Left ventricle myocardium inferior (tissue), 1 donor: ENCODE data around the gene USE1. TPM values are rescaled to one million over a fixed set of nuclear protein-coding genes. Genes with fewer than 3 reads are reported as not detected.
A peak's percentile ranks its signal among the peaks of the same experiment; 100 is the strongest.

Source experiments
- DNase-seq: peaks from one replicate; pipeline ENCODE4 v3.0.0-alpha.2; 2020
- H3K27ac ChIP-seq: fragments of 200-600 bp; replicated peaks from 2 replicates; pipeline ENCODE4 v1.8.0; 2021
- H3K27me3 ChIP-seq: fragments of 200-600 bp; 2 replicates; pipeline ENCODE4 v1.8.0; 2021; ENCODE audit warnings: low read depth
- H3K36me3 ChIP-seq: fragments of 200-600 bp; 2 replicates; pipeline ENCODE4 v1.8.0; 2021
- H3K4me1 ChIP-seq: fragments of 200-600 bp; 2 replicates; pipeline ENCODE4 v1.8.0; 2021
- H3K4me3 ChIP-seq: fragments of 200-600 bp; 2 replicates; pipeline ENCODE4 v1.8.0; 2021; ENCODE audit warnings: mild to moderate bottlenecking, moderate library complexity
- H3K9me3 ChIP-seq: fragments of 200-600 bp; replicated peaks from 2 replicates; pipeline ENCODE4 v1.8.0; 2021
- CTCF ChIP-seq: fragments of 200-600 bp; IDR thresholded peaks from 2 replicates; pipeline ENCODE4 v1.8.0; 2021; ENCODE audit warnings: antibody characterized with exemption, mild to moderate bottlenecking, borderline replicate concordance
- intact Hi-C: fragments of 100-400 bp; cut with micrococcal nuclease; formaldehyde crosslinking; loops from one replicate; pipeline ENCODE4 v1.11.0; 2022
- long read RNA-seq: library from polyadenylated mRNA; unstranded; transcript quantifications from one replicate; pipeline ENCODE4 v2.0.0, GENCODE V29; 2021
- total RNA-seq: library from RNA; stranded (reverse); fragmentation: NEBNext Ultra II Directional; extraction: Animal tissue kit (Norgen Biotek cat#: 25700); gene quantifications from one replicate; pipeline ENCODE4 v1.2.1, GENCODE V29; 2021
- donor health status: DM: no; HTN: yes; CAD: no; lungs with severe emphysema.

Gene USE1
- total RNA-seq: 27.5 TPM
- long read RNA-seq, partial matches to known transcripts: 0 of 1 reads
- long read RNA-seq, other reads (novel, unspliced or antisense): 1 of 1 reads

GRCh38 chr19:17215127-17215971 lies at the start of gene USE1:
Gene USE1, plus strand, starts transcription at chr19:17215357. Its CDS starts 49 bp downstream, at chr19:17215406.
- no peaks in the 10 kb centered on the region for H3K27me3 ChIP-seq
- H3K9me3 ChIP-seq: no peaks in the 10 kb centered on the region
- no peak for TF ChIP-seq CTCF
- peak; percentile 91 for DNase-seq
- peak within 1 kb of the TSS; percentile 74 for H3K4me3 ChIP-seq
- H3K27ac ChIP-seq: peak within 1 kb of the TSS; percentile 95
- peaks cover 66% of the 10 kb centered on the region for H3K36me3 ChIP-seq
- intact Hi-C loops: no loop called here
- H3K4me1 ChIP-seq: peaks cover 21% of the 10 kb centered on the region

- no peak for DNase-seq
- H3K4me1 ChIP-seq: no peaks in the 10 kb centered on the region
- peaks cover 5% of the 10 kb centered on the region for H3K9me3 ChIP-seq
- no peak overlapping the region for H3K27ac ChIP-seq
- peaks cover 91% of the 10 kb centered on the region for H3K36me3 ChIP-seq
- intact Hi-C loops: no loop called here
- TF ChIP-seq CTCF: no peak
- H3K4me3 ChIP-seq: no peak overlapping the region
- no peaks in the 10 kb centered on the region for H3K27me3 ChIP-seq
These were observed 49.4 kb upstream of the USE1 start for GRCh38 chr19:17165715-17166114.

GRCh38 chr19:17170538-17171297 lies 44.4 kb upstream of the USE1 start:
- Histone ChIP-seq H3K27ac (no peak overlapping the region), H3K9me3 (no peaks in the 10 kb centered on the region), H3K4me3 (no peak overlapping the region), H3K27me3 (no peaks in the 10 kb centered on the region), H3K36me3 (peaks cover 90% of the 10 kb centered on the region), H3K4me1 (no peaks in the 10 kb centered on the region)
- no peak for TF ChIP-seq CTCF
- intact Hi-C loops: no loop called here
- DNase-seq: no peak

- DNase-seq: no peak
- TF ChIP-seq CTCF: no peak
- no peaks in the 10 kb centered on the region for H3K27me3 ChIP-seq
- no peak overlapping the region for H3K4me3 ChIP-seq
- H3K27ac ChIP-seq: no peak overlapping the region
- H3K9me3 ChIP-seq: no peaks in the 10 kb centered on the region
- peaks cover 90% of the 10 kb centered on the region for H3K36me3 ChIP-seq
- H3K4me1 ChIP-seq: no peaks in the 10 kb centered on the region
- intact Hi-C loops: no loop called here
These were observed 43.3 kb upstream of the USE1 start for GRCh38 chr19:17171874-17172273.

- no peaks in the 10 kb centered on the region for H3K27me3 ChIP-seq
- no peaks in the 10 kb centered on the region for H3K4me1 ChIP-seq
- no peaks in the 10 kb centered on the region for H3K9me3 ChIP-seq
- DNase-seq: no peak
- intact Hi-C loops: no loop called here
- H3K4me3 ChIP-seq: no peak overlapping the region
- H3K36me3 ChIP-seq: peaks cover 94% of the 10 kb centered on the region
- no peak for TF ChIP-seq CTCF
- H3K27ac ChIP-seq: no peak overlapping the region
These were observed 42.4 kb upstream of the USE1 start for GRCh38 chr19:17172624-17173345.
